H1 (cell line): ENCODE data around the gene PPP1R1B. TPM values are rescaled to one million over a fixed set of nuclear protein-coding genes. Genes with fewer than 3 reads are reported as not detected.
A peak's percentile ranks its signal among the peaks of the same experiment; 100 is the strongest.

Experiments used
- CTCF ChIA-PET: fragments of 300-600 bp; sonication (Branson Sonifier 250); formaldehyde crosslinking; loops from one replicate; lab custom pipeline; 2021; ENCODE audit not compliant: partially characterized antibody; lab: Charles Lee
- POLR2A ChIA-PET: fragments of 300-600 bp; sonication (Branson Sonifier 250); formaldehyde crosslinking; loops from one replicate; lab custom pipeline; 2021; ENCODE audit warnings: inconsistent platforms; ENCODE audit not compliant: partially characterized antibody; lab: Charles Lee
- DNase-seq, 2 experiments: peaks; one replicate each; pipeline versions ENCODE4 v3.0.0 to v3.0.0-alpha.2; 2010 to 2022; ENCODE audit warnings: low spot score in 2 of 2, low read depth in 1 of 2, mixed read lengths in 1 of 2
- FAIRE-seq: peaks from 2 replicates; lab custom pipeline; 2011; peaks lifted over from hg19 to GRCh38; lab: Jason Lieb, UNC
- H2AFZ ChIP-seq: 2 replicates; pipeline ENCODE4 v1.8.1; 2012; ENCODE audit warnings: low read length, inconsistent platforms
- H2AK5ac ChIP-seq: 2 replicates; pipeline ENCODE4 v1.6.1; 2013; ENCODE audit warnings: low read depth, low read length
- H2BK120ac ChIP-seq: replicated peaks from 2 replicates; pipeline ENCODE3; 2013; ENCODE audit warnings: low read depth, low read length, inconsistent platforms
- H2BK12ac ChIP-seq: 2 replicates; pipeline ENCODE4 v1.6.1; 2013; ENCODE audit warnings: low read depth, low read length
- H2BK15ac ChIP-seq: 2 replicates; pipeline ENCODE4 v1.6.1; 2013; ENCODE audit warnings: low read length
- H2BK20ac ChIP-seq: 2 replicates; pipeline ENCODE4 v1.6.1; 2013; ENCODE audit warnings: low read length
- H2BK5ac ChIP-seq: 2 replicates; pipeline ENCODE4 v1.6.1; 2013; ENCODE audit warnings: low read depth, low read length
- H3K14ac ChIP-seq: 2 replicates; pipeline ENCODE4 v1.6.1; 2013; ENCODE audit warnings: inconsistent platforms; ENCODE audit not compliant: insufficient read length
- H3K18ac ChIP-seq: 2 replicates; pipeline ENCODE4 v1.6.1; 2013; ENCODE audit warnings: low read length; ENCODE audit errors: extremely low read depth
- H3K23ac ChIP-seq: 2 replicates; pipeline ENCODE4 v1.6.1; 2013; ENCODE audit warnings: inconsistent platforms; ENCODE audit not compliant: insufficient read length
- H3K23me2 ChIP-seq: 2 replicates; pipeline ENCODE4 v1.6.1; 2013; ENCODE audit warnings: low read depth, low read length
- H3K27ac ChIP-seq: 2 replicates; pipeline ENCODE4 v1.6.1; 2011; ENCODE audit warnings: low read depth, low read length, inconsistent platforms
- H3K27me3 ChIP-seq, 4 experiments: replicated peaks in 1 of 4; 1 replicate in 1 of 4; 2 replicates in 3 of 4; pipeline versions ENCODE4 v1.6.1 to v1.8.1; 2011 to 2013; ENCODE audit warnings: low read length in 3 of 4, mild to moderate bottlenecking in 3 of 4, inconsistent platforms in 2 of 4, mixed read lengths in 2 of 4, moderate library complexity in 1 of 4; ENCODE audit not compliant: control insufficient read depth in 3 of 4, insufficient read depth in 3 of 4; ENCODE audit errors: extremely low read depth in 1 of 4
- H3K36me3 ChIP-seq, 4 experiments: 2 replicates each; pipeline versions ENCODE4 v1.6.1 to v1.8.1; 2011 to 2013; ENCODE audit warnings: mild to moderate bottlenecking in 4 of 4, low read length in 3 of 4, moderate library complexity in 2 of 4, control low read depth in 1 of 4, inconsistent platforms in 1 of 4; ENCODE audit not compliant: insufficient read depth in 4 of 4, control insufficient read depth in 2 of 4
- H3K4ac ChIP-seq: replicated peaks from 2 replicates; pipeline ENCODE3; 2013; ENCODE audit warnings: low read length, low read depth, mixed read lengths, inconsistent platforms; ENCODE audit not compliant: insufficient read length
- H3K4me1 ChIP-seq, 4 experiments: replicated peaks in 1 of 4; 1 replicate in 1 of 4; 2 replicates in 3 of 4; pipeline versions ENCODE4 v1.6.1 to v1.8.1; 2011 to 2013; ENCODE audit warnings: low read length in 3 of 4, inconsistent platforms in 2 of 4, mixed read lengths in 1 of 4; ENCODE audit not compliant: insufficient read depth in 4 of 4, control insufficient read depth in 3 of 4
- H3K4me2 ChIP-seq, 2 experiments: 2 replicates each; pipeline versions ENCODE4 v1.6.1 to v1.8.1; 2011 to 2013; ENCODE audit warnings: low read depth in 2 of 2, low read length in 2 of 2, control low read depth in 1 of 2, inconsistent platforms in 1 of 2, mild to moderate bottlenecking in 1 of 2; ENCODE audit not compliant: insufficient read depth in 1 of 2
- H3K4me3 ChIP-seq, 4 experiments: fragments of 200-600, 300-600 bp in 1 of 4; sonication (generic), shearing (Covaris generic), sonication (Bioruptor Twin) in 1 of 4; 2 replicates each; pipeline versions ENCODE4 v1.5.1 to v1.8.1; 2011 to 2016; ENCODE audit warnings: low read length in 4 of 4, low read depth in 3 of 4, control low read depth in 2 of 4, inconsistent platforms in 2 of 4, mild to moderate bottlenecking in 2 of 4, mixed read lengths in 1 of 4, moderate library complexity in 1 of 4; ENCODE audit not compliant: insufficient read depth in 2 of 4; ENCODE audit errors: extremely low read depth in 1 of 4
- H3K56ac ChIP-seq: replicated peaks from 2 replicates; pipeline ENCODE3; 2013; ENCODE audit warnings: low read depth, mild to moderate bottlenecking, mixed read lengths, low read length, inconsistent platforms; ENCODE audit not compliant: insufficient read length
- H3K79me1 ChIP-seq: 2 replicates; pipeline ENCODE4 v1.6.1; 2013; ENCODE audit warnings: low read depth, low read length, control low read depth
- H3K79me2 ChIP-seq, 2 experiments: 2 replicates each; pipeline versions ENCODE4 v1.6.1 to v1.8.1; 2012 to 2013; ENCODE audit warnings: low read length in 2 of 2, mild to moderate bottlenecking in 2 of 2, inconsistent platforms in 1 of 2; ENCODE audit not compliant: insufficient read depth in 2 of 2, control insufficient read depth in 1 of 2
- H3K9ac ChIP-seq, 4 experiments: replicated peaks in 1 of 4; 1 replicate in 1 of 4; 2 replicates in 3 of 4; pipeline versions ENCODE4 v1.6.1 to v1.8.1; 2011 to 2013; ENCODE audit warnings: low read depth in 3 of 4, low read length in 3 of 4, control low read depth in 2 of 4, mild to moderate bottlenecking in 2 of 4, moderate library complexity in 2 of 4, inconsistent platforms in 1 of 4; ENCODE audit errors: extremely low read depth in 1 of 4
- H3K9me3 ChIP-seq, 2 experiments: 2 replicates each; pipeline versions ENCODE4 v1.6.1 to v1.8.1; 2012 to 2013; ENCODE audit warnings: mild to moderate bottlenecking in 2 of 2, moderate library complexity in 2 of 2, control low read depth in 1 of 2, inconsistent platforms in 1 of 2, low read depth in 1 of 2, low read length in 1 of 2, mixed read lengths in 1 of 2; ENCODE audit not compliant: insufficient read depth in 2 of 2
- H4K20me1 ChIP-seq, 2 experiments: replicated peaks in 1 of 2; 2 replicates each; pipeline versions ENCODE3 to v1.8.1; 2011 to 2013; ENCODE audit warnings: inconsistent platforms in 2 of 2, low read length in 2 of 2, mild to moderate bottlenecking in 1 of 2; ENCODE audit not compliant: insufficient read depth in 2 of 2, control insufficient read depth in 1 of 2
- H4K5ac ChIP-seq: 2 replicates; pipeline ENCODE4 v1.6.1; 2013; ENCODE audit warnings: low read length, low read depth, mixed read lengths, inconsistent platforms; ENCODE audit not compliant: insufficient read length
- H4K8ac ChIP-seq: 2 replicates; pipeline ENCODE4 v1.8.0; 2013; ENCODE audit warnings: mild to moderate bottlenecking, moderate library complexity, low read length, inconsistent platforms; ENCODE audit not compliant: insufficient read depth; ENCODE audit errors: extremely low read depth
- H4K91ac ChIP-seq: replicated peaks from 2 replicates; pipeline ENCODE3; 2013; ENCODE audit warnings: low read length, mixed read lengths, inconsistent platforms; ENCODE audit not compliant: insufficient read length
- ATF3 ChIP-seq: IDR thresholded peaks from 2 replicates; pipeline ENCODE4 v1.6.1; 2011; ENCODE audit warnings: low read depth, mild to moderate bottlenecking, low read length; ENCODE audit not compliant: insufficient read depth
- CBX8 ChIP-seq: fragments of 300-800, 300-1000 bp; sonication (generic); IDR thresholded peaks from 2 replicates; pipeline ENCODE4 v1.7.1; 2016; ENCODE audit warnings: low read depth, low read length, borderline replicate concordance
- FOSL1 ChIP-seq: IDR thresholded peaks from 2 replicates; pipeline ENCODE4 v1.6.1; 2011; ENCODE audit warnings: mild to moderate bottlenecking, low read depth, low read length, moderate library complexity; ENCODE audit not compliant: insufficient read depth
- POLR2AphosphoS5 ChIP-seq: IDR thresholded peaks from 2 replicates; pipeline ENCODE4 v1.6.1; 2011; ENCODE audit warnings: low read depth, low read length
- RNF2 ChIP-seq: fragments of 200-900, 300-1000 bp; sonication (generic); IDR thresholded peaks from 2 replicates; pipeline ENCODE4 v1.7.1; 2016; ENCODE audit warnings: borderline replicate concordance, low read depth, mild to moderate bottlenecking, antibody characterized with exemption, low read length; ENCODE audit not compliant: poor library complexity, severe bottlenecking; ENCODE audit errors: missing control alignments
- RXRA ChIP-seq: IDR thresholded peaks from 2 replicates; pipeline ENCODE4 v1.6.1; 2011; ENCODE audit warnings: low read depth, mild to moderate bottlenecking, low read length, moderate library complexity; ENCODE audit not compliant: insufficient read depth
- SAP30 ChIP-seq: fragments of 300-600 bp; sonication (generic); IDR thresholded peaks from 2 replicates; pipeline ENCODE4 v1.7.1; 2012; ENCODE audit warnings: low read length, moderate library complexity, mild to moderate bottlenecking, inconsistent platforms; ENCODE audit not compliant: insufficient read depth, insufficient replicate concordance
- TEAD4 ChIP-seq: IDR thresholded peaks from 2 replicates; pipeline ENCODE4 v1.6.1; 2012; ENCODE audit warnings: low read depth, low read length, inconsistent platforms, mixed read lengths
- ZNF274 ChIP-seq: IDR thresholded peaks from 2 replicates; pipeline ENCODE4 v1.7.0; 2012; ENCODE audit warnings: low read length, borderline replicate concordance; ENCODE audit errors: extremely low read depth
- whole genome bisulfite sequencing, 2 experiments: shearing (Covaris generic) in 1 of 2; methylation state at CpG; one replicate each; pipeline versions ENCODE4 v1.1.6 to v1.1.7; 2013 to 2015; ENCODE audit warnings: low lambda C conversion rate in 2 of 2, mixed read lengths in 2 of 2, inconsistent platforms in 1 of 2, low coverage in 1 of 2, missing lambda C conversion rate in 1 of 2; ENCODE audit not compliant: insufficient replicate concordance in 2 of 2, insufficient coverage in 1 of 2, insufficient read length in 1 of 2; ENCODE audit errors: extremely low coverage in 1 of 2, missing lambda C conversion rate in 1 of 2; 5-methylcytosine and 5-hydroxymethylcytosine counted together
- polyA plus RNA-seq, 7 experiments: library from polyadenylated mRNA; depleted of rRNA in 3 of 7; stranded (reverse) in 5 of 7; unstranded in 2 of 7; fragments of >200 nt in 5 of 7; fragments of 200-250 nt in 2 of 7; gene quantifications; 1 replicate in 5 of 7; 2 replicates in 1 of 7; 4 replicates in 1 of 7; pipeline versions ENCODE4 v1.2.1 to v1.2.3, GENCODE V29; 2011 to 2013; ENCODE audit warnings: missing spikeins in 2 of 7, mixed read lengths in 2 of 7
- total RNA-seq: library from RNA; stranded (reverse); fragmentation: NEBNext Ultra II Directional; extraction: Animal tissue kit (Norgen Biotek cat#: 25700); gene quantifications from 2 replicates; pipeline ENCODE4 v1.2.1, GENCODE V29; 2021

Gene PPP1R1B
- total and polyA plus RNA-seq, 2 of the 8 experiments (the other 6 are each of a cell fraction or from before 2014, with no cell fraction given) = 10.7 to 22.3 TPM

GRCh38 chr17:39595928-39596510, 30.7 kb upstream of the PPP1R1B start:
- H2BK120ac ChIP-seq = no peak overlapping the region
- H3K56ac ChIP-seq = no peak overlapping the region
- H3K4ac ChIP-seq = no peak overlapping the region
- no peaks in the 10 kb centered on the region for H3K79me1 ChIP-seq
- no peak overlapping the region for H3K27ac ChIP-seq
- H3K4me3 ChIP-seq = peak overlapping the region in 1 of 4 experiments; percentile 51; a peak in 2 of 8 replicates
- H3K18ac ChIP-seq = peak overlapping the region; percentile 32; the same call in 1 of the 2 replicates
- no peak overlapping the region; the same call in 1 of the 2 replicates for H2BK5ac ChIP-seq
- POLR2A ChIA-PET = interaction anchor here (0.7 to 1.4 kb wide), 6 partner anchors 8 to 41 kb away, joined by 3 to 6 read pairs (median 3); no protein-coding TSS in a partner anchor
- peak overlapping the region; percentile 26; the same call in 1 of the 2 replicates for H2AK5ac ChIP-seq
- peaks cover 5 to 42% (median 31%) of the 10 kb centered on the region in 4 experiments for H3K4me1 ChIP-seq
- H4K8ac ChIP-seq = no peak overlapping the region
- TF ChIP-seq RXRA = no peak
- TF ChIP-seq SAP30 = no peak
- TF ChIP-seq RNF2 = no peak
- TF ChIP-seq CBX8 = no peak
- no peak for TF ChIP-seq TEAD4
- TF ChIP-seq FOSL1 = no peak
- TF ChIP-seq POLR2AphosphoS5 = no peak
- TF ChIP-seq ATF3 = no peak
- TF ChIP-seq ZNF274 = no peak
- peak overlapping the region; percentile 29; the same call in 1 of the 2 replicates for H2BK12ac ChIP-seq
- H3K23ac ChIP-seq = no peak overlapping the region
- H3K27me3 ChIP-seq = peaks cover 58 to 88% (median 85%) of the 10 kb centered on the region in 4 experiments
- H4K91ac ChIP-seq = no peak overlapping the region
- no peak overlapping the region for H2AFZ ChIP-seq
- no peaks in the 10 kb centered on the region for H3K9me3 ChIP-seq
- peaks cover 0 to 2% (median 0%) of the 10 kb centered on the region in 4 experiments; a peak in 1 of 8 replicates for H3K36me3 ChIP-seq
- WGBS, 2 experiments = 14% methylated on average over 11 of the region's 11 CpGs; no CpG with 5 or more reads in 1 of the 2 experiments
- FAIRE-seq (no peak), DNase-seq (peak in 1 of 2 experiments; percentile 58)
- peak overlapping the region; percentile 92; the same call in 1 of the 2 replicates for H2BK15ac ChIP-seq
- peak overlapping the region; percentile 74; the same call in 1 of the 2 replicates for H2BK20ac ChIP-seq
- peak overlapping the region; percentile 59 to 66 for H3K4me2 ChIP-seq
- H3K9ac ChIP-seq = no peak overlapping the region
- peaks cover 8% of the 10 kb centered on the region; the same call in 1 of the 2 replicates for H3K23me2 ChIP-seq
- CTCF ChIA-PET = interaction anchor here (0.7 to 2.1 kb wide), 10 partner anchors 16 to 76 kb away, joined by 3 to 17 read pairs (median 4); no protein-coding TSS in a partner anchor
- H3K14ac ChIP-seq = no peak overlapping the region
- H4K5ac ChIP-seq = no peak overlapping the region
- peaks cover 6 to 16% of the 10 kb centered on the region in 2 experiments for H4K20me1 ChIP-seq
- no peaks in the 10 kb centered on the region for H3K79me2 ChIP-seq
